SHP77 treated with DMSO at 0.1 percent for 48 hours (cell line): ENCODE data around the gene LACRT.
"Not testable (repeated sequence)": the region's sequence is repeated elsewhere in the genome, so short reads cannot be mapped to it uniquely, and the experiment has no call there.

Experiments
- DNase-seq: peaks from one replicate; lab custom pipeline; 2025; lab: John Stamatoyannopoulos, UW

The LACRT gene

GRCh38 chr12:54634795-54635194, at the start of gene LACRT:
Gene LACRT (minus strand): TSS chr12:54634895. CDS start chr12:54634841, 54 bp downstream.
- no peak for DNase-seq

- DNase-seq: no peak
These were observed 48.7 kb upstream of the LACRT start for GRCh38 chr12:54683398-54683797.

GRCh38 chr12:54682674-54683073, 48.0 kb upstream of the LACRT start:
- DNase-seq: no peak

GRCh38 chr12:54680374-54680773, 45.7 kb upstream of the LACRT start:
- no peak for DNase-seq

GRCh38 chr12:54678131-54678530, 43.4 kb upstream of the LACRT start:
- no peak for DNase-seq

- DNase-seq: no peak
These were observed 33.2 kb upstream of the LACRT start for GRCh38 chr12:54667945-54668344.

GRCh38 chr12:54666008-54666407, 31.3 kb upstream of the LACRT start:
- no peak for DNase-seq

GRCh38 chr12:54665022-54665635, 30.4 kb upstream of the LACRT start:
- not testable (repeated sequence) for DNase-seq

- DNase-seq: no peak
These were observed 28.9 kb upstream of the LACRT start for GRCh38 chr12:54663603-54664002.

GRCh38 chr12:54662026-54662425, 27.3 kb upstream of the LACRT start:
- no peak for DNase-seq

GRCh38 chr12:54661048-54661447, 26.4 kb upstream of the LACRT start:
- DNase-seq: no peak

- DNase-seq: no peak
These were observed 25.7 kb upstream of the LACRT start for GRCh38 chr12:54660320-54660962.

- peak; percentile 4 for DNase-seq
These were observed 23.9 kb upstream of the LACRT start for GRCh38 chr12:54658306-54659264.

GRCh38 chr12:54657105-54657607, 22.5 kb upstream of the LACRT start:
- DNase-seq: no peak

GRCh38 chr12:54654926-54655325, 20.2 kb upstream of the LACRT start:
- DNase-seq: no peak

- DNase-seq: no peak
These were observed 18.3 kb upstream of the LACRT start for GRCh38 chr12:54653025-54653424.

GRCh38 chr12:54650889-54651288, 16.2 kb upstream of the LACRT start:
- DNase-seq: no peak

GRCh38 chr12:54650409-54650808, 15.7 kb upstream of the LACRT start:
- no peak for DNase-seq

GRCh38 chr12:54649825-54650224, 15.1 kb upstream of the LACRT start:
- no peak for DNase-seq

GRCh38 chr12:54648265-54648664, 13.6 kb upstream of the LACRT start, which contains the start of gene DCD:
Gene DCD (minus strand): TSS chr12:54648365. CDS start chr12:54648303, 62 bp downstream.
- no peak for DNase-seq

- DNase-seq: no peak
These were observed 6.9 kb upstream of the LACRT start for GRCh38 chr12:54641554-54641953.

GRCh38 chr12:54641089-54641488, 6.4 kb upstream of the LACRT start:
- no peak for DNase-seq
